CD4-positive, alpha-beta T cell treated with Interleukin-2 at 100 ng/mL for 4 hours (primary cell): ENCODE measurements around the gene SPATA33.
"Not testable (repeated sequence)": the region's sequence is repeated elsewhere in the genome, so short reads cannot be mapped to it uniquely, and the experiment has no call there.

Experiments used
- DNase-seq: peaks from one replicate; pipeline ENCODE4 v3.0.0-alpha.2; 2020; ENCODE audit warnings: low spot score

The SPATA33 gene

GRCh38 chr16:89664238-89664637 is 6.6 kb downstream of the SPATA33 start:
- not testable (repeated sequence) for DNase-seq

GRCh38 chr16:89667000-89667399 is 9.4 kb downstream of the SPATA33 start:
- not testable (repeated sequence) for DNase-seq

GRCh38 chr16:89667633-89668032 is 10.0 kb downstream of the SPATA33 start:
- no peak for DNase-seq

- no peak for DNase-seq
These were observed 11.1 kb downstream of the SPATA33 start for GRCh38 chr16:89668790-89669158.

DNA sequence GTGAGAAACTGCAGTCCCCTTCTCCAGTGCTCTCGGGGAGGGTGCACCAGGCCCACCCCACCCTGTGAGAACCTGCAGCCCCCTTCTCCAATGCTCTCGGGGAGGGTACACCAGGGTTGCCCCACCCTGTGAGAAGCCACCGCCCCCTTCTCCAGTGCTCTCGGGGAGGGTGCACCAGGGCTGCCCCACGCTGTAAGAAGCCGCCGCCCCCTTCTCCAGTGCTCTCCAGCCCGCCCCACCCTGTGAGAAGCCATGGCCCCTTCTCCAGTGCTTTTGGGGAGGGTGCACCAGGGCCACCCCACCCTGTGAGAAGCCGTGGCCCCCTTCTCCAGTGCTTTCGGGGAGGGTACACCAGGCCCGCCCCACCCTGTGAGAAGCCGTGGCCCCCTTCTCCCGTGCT is 12.1 kb downstream of the SPATA33 start:
- no peak for DNase-seq

- no peak for DNase-seq
These were observed 13.1 kb downstream of the SPATA33 start for GRCh38 chr16:89670496-89671431.

GRCh38 chr16:89671565-89671964 is 13.9 kb downstream of the SPATA33 start:
- not testable (repeated sequence) for DNase-seq

GRCh38 chr16:89672177-89672941 is 14.7 kb downstream of the SPATA33 start:
- no peak for DNase-seq

GRCh38 chr16:89678258-89678657 is 20.6 kb downstream of the SPATA33 start:
- DNase-seq, result no peak

DNA sequence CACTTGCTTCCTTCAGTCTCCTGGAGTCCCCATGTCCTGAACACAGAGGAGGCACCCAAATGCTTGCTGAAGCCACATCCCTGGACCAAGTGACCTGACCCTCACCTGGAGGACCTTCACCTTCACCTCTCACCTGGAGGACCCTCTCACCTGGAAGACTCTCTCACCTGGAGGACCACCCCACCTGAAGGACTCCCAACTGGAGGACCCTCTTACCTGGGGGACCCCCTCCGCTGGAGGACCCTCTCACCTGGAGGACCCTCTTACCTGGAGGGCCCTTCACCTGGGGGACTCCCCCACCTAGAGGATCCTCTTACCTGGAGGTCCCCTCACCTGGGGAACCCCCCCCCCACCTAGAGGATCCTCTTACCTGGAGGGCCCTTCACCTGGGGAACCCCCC is 28.3 kb downstream of the SPATA33 start:
- DNase-seq, result no peak

- peak; percentile 90 for DNase-seq
These were observed 29.0 kb downstream of the SPATA33 start, which contains the start of gene CDK10 for GRCh38 chr16:89686520-89687091. CDK10 (plus strand) TSS chr16:89686689; CDS start chr16:89686711, 22 bp downstream.

DNA sequence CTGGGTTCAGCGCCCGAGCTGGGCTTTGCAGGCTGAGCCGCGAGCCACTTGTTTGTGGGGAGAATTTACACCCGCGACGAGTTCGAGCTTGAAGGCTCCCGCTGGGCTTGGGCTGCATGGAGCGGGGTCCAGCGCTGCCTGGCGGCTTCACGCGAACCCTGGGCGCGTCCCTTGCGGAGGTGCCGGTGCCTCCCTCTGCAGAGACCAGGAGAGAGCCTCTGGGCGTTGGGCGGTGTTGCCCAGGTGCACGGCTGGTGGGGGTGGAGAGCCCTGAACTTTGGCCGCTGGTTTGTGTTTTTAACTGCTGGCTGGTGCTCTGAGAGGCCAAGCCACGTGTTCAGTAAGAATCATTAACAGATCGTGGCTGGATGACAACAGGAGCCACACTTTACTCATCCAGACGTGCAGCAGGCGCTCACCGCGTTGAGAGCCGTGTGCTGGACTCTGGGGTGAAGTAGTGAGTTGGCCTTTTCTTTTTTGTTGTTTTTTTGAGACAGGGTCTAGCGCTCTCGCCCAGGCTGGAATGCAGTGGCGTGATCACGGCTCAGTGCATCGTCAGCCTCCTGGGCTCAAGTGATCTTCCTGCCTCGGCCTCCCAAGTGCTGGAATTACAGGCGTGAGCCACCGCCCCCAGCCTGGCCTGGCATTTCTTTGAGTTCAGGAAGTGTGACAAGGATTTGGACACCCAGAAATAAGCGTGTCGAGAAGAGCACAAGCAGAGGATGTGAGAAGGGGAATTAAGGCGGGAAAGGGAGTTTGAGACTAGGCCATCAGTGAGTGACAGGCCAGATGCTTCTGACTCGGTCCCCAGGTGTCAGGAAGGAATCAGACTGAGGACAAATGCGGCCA is 29.7 kb downstream of the SPATA33 start:
- DNase-seq, result no peak

DNA sequence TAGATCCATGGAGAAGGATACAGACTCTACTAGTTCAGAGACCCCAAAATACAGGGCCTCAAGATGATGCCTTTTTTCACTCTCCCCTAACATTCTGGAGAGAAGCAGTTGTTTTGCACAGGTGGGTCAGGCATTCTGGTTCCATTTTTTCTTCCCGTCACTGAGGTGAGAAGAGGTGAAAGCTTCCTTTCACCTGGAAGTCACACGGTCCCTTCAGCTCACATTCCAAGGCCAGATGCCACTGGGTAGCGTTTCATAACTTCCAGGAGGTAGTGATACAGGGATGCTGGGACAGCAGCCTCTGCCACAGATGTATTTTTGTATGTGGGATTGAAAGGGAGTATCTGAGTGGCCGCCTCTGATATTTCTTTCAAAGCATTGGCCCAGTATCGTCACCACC is 30.8 kb downstream of the SPATA33 start:
- DNase-seq, result no peak

DNA sequence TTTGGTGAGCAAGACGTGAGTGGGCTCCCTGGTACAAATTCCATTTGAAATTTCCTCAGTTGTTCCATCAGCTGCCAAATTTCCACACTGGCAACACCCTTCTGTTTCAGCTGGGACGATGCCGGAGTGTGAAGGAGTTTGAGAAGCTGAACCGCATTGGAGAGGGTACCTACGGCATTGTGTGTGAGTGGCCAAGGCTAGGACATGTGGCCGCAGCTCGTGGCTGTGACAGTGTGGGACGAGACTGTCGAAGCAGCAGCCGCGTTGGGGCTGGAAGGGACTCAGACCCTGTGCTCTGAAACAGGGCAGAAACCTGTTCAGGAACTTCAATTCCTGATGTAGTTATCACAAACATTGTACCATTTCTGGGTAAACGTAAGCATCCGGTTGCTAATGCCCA is 31.5 kb downstream of the SPATA33 start:
- DNase-seq, result no peak

DNA sequence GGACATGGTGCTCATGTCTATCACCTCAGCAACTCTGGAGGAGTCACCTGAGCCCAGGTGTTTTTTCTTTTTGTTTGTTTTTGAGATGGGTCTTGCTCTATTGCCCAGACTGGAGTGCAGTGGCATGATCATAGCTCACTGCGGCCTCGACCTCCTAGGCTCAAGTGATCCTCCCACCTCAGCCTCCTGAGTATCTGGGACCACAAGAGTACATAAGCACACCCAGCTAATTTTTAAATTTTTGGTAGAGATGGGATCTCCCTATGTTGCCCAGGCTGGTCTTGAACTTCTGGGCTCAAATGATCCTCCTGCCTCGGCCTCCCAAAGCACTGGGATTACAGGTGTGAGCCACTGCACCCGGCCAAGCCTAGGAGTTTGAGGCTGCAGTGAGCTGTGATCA is 32.0 kb downstream of the SPATA33 start:
- not testable (repeated sequence) for DNase-seq

DNA sequence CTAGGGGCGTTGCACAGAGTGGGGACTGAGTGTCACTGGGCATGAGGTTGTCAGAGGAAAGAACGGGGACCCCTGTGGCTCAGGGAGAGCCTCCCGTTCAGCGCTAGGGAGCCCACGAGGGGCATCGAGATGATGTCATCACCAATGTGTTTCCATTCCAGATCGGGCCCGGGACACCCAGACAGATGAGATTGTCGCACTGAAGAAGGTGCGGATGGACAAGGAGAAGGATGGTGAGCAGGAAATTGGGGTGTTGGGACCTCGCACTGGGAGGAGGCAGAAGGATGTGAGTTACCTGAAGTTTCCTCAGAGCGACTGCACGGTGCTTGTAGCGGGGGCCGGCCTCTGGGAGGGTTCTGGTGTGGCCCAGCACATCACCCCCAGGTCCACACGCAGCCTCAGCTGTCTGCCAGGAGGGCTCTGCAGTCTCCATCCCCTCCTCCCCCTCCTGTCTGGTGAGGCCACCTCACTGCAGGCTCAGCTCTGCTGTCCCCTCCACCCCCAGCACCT is 32.8 kb downstream of the SPATA33 start:
- no peak for DNase-seq

DNA sequence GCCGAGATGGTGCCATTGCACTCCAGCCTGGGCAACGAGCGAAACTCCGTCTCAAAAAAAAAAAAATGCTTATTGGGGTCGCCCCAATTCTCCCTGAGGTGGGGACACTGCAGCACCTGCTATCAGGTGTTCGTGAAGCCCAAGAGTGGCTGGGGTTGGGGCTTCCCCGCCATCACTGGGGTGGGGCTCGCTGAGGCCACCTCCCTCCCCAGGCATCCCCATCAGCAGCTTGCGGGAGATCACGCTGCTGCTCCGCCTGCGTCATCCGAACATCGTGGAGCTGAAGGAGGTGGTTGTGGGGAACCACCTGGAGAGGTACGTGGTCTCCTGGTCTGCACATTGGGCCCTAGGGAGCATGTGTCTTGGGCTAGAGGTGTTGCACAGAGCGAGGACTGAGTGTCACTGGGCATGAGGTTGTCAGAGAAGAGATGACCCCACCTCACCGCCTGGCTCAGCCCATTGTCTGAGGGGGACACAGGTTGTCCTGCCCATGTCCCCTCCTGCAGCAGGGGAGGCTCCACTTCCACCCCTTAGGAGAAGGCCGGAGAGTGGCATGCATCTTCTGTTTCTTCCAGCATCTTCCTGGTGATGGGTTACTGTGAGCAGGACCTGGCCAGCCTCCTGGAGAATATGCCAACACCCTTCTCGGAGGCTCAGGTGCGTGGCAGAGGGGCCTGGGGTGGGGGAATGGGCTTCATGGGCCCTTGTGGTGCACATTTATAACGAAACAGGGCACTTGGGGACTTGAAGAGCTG is 33.8 kb downstream of the SPATA33 start:
- DNase-seq, result no peak

DNA sequence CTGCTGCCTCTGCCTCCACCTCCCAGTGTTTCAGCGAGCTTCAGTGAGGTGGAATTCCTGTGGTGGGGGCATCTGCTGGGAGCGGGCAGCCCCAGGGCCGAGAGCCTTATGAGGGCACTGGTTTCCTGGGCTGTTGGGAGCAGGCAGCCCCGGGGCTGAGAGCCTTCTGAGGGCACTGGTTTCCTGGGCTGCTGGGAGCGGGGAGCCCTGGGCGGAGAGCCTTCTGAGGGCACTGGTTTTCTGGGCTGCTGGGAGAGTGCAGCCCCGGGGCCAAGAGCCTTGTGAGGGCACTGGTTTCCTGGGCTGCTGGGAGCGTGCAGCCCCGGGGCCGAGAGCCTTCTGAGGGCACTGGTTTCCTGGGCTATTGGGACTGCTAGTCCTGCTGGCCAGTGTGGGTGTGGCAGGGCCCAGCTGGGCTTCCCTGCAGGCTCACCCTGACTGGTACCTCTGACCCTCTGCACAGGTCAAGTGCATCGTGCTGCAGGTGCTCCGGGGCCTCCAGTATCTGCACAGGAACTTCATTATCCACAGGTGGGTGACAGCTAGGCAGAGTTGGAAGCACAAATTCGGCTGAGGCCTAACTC is 34.4 kb downstream of the SPATA33 start:
- no peak for DNase-seq

DNA sequence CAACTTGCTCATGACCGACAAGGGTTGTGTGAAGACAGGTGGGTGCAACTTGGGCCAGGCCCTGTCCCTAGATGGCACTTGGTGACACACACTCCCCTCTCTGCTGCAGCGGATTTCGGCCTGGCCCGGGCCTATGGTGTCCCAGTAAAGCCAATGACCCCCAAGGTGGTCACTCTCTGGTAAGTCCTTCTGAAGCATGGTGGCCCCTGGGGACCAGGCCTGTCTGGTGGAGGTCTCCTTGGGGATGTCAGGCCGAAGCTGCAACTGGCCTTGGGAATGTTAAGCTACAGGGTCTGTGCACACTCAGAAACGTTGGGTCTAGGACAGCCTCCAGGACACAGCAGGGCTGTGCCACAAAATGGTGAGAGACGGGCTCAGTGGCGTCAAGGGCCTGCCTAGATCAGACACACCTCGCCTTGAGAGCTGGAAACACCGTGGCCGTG is 35.7 kb downstream of the SPATA33 start:
- no peak for DNase-seq
